ENCODE measurements around the gene ALDH1B1. TPM values are rescaled to one million over a fixed set of nuclear protein-coding genes. Genes with fewer than 3 reads are reported as not detected.

Gene ALDH1B1
- total and polyA plus RNA-seq, 2 of the 13 experiments (the other 11 are each of a cell fraction or from before 2014, with no cell fraction given), result 45.1 to 125 TPM

GRCh38 chr9:38432922-38433510, 40.5 kb downstream of the ALDH1B1 start (continued):
- no peak for TF ChIP-seq USF2 (IDR thresholded peaks at IDR 0.05; ENCODE audit: low read depth, low read length)
- TF ChIP-seq USF2 (CRISPR knock-in tag; IDR thresholded peaks at IDR 0.05; ENCODE audit: borderline replicate concordance), result peak; percentile 39; the same call in 1 of the 2 replicates
- TF ChIP-seq MYC (CRISPR knock-in tag; IDR thresholded peaks at IDR 0.05; ENCODE audit: borderline replicate concordance), result 0 out of 2 replicates have a peak, but pooled peaks have one; percentile 22
- peak; percentile 63 for TF ChIP-seq CTCF (CRISPR knock-in tag; IDR thresholded peaks at IDR 0.05)
- TF ChIP-seq KLF9 (CRISPR knock-in tag; IDR thresholded peaks at IDR 0.05; ENCODE audit: low read depth), result no peak
- TF ChIP-seq SMARCE1 (IDR thresholded peaks at IDR 0.05; ENCODE audit: borderline replicate concordance), result no peak
- no peak for TF ChIP-seq CENPBD1 (CRISPR knock-in tag; IDR thresholded peaks at IDR 0.05; ENCODE audit: borderline replicate concordance, low read depth)
- TF ChIP-seq CREBL2 (CRISPR knock-in tag; IDR thresholded peaks at IDR 0.05; ENCODE audit: borderline replicate concordance), result no peak
- no peak for TF ChIP-seq SP5 (CRISPR knock-in tag; IDR thresholded peaks at IDR 0.05; ENCODE audit: borderline replicate concordance, low read depth)
- no peak for TF ChIP-seq ZNF720 (CRISPR knock-in tag; IDR thresholded peaks at IDR 0.05)
- TF ChIP-seq ZNF260 (CRISPR knock-in tag; IDR thresholded peaks at IDR 0.05; ENCODE audit: borderline replicate concordance, low read depth), result no peak
- TF ChIP-seq TEAD3 (CRISPR knock-in tag; optimal IDR thresholded peaks at IDR 0.05; ENCODE audit: borderline replicate concordance), result peak; percentile 43
- no peak for TF ChIP-seq ZNF619 (CRISPR knock-in tag; IDR thresholded peaks at IDR 0.05)
- no peak for TF ChIP-seq ZKSCAN1 (IDR thresholded peaks at IDR 0.05; ENCODE audit: low read length)
- no peak for TF ChIP-seq TFAP4 (IDR thresholded peaks at IDR 0.05; ENCODE audit: borderline replicate concordance, low read depth)
- TF ChIP-seq ZNF709 (CRISPR knock-in tag; IDR thresholded peaks at IDR 0.05), result no peak
- no peak for TF ChIP-seq ARNTL (CRISPR knock-in tag; IDR thresholded peaks at IDR 0.05)
- TF ChIP-seq GABPB1 (CRISPR knock-in tag; IDR thresholded peaks at IDR 0.05), result no peak
- no peak for TF ChIP-seq MAFF (IDR thresholded peaks at IDR 0.05; ENCODE audit: low read depth, low read length)
- TF ChIP-seq NFRKB (IDR thresholded peaks at IDR 0.05), result no peak
- TF ChIP-seq ZZZ3 (CRISPR knock-in tag; IDR thresholded peaks at IDR 0.05; ENCODE audit: borderline replicate concordance), result no peak
- TF ChIP-seq PRPF4 (IDR thresholded peaks at IDR 0.05; ENCODE audit: low read depth, low read length, poor library complexity, severe bottlenecking), result no peak
- TF ChIP-seq MAX (IDR thresholded peaks at IDR 0.05), result peak; percentile 63
- no peak for TF ChIP-seq NCOA2 (CRISPR knock-in tag; IDR thresholded peaks at IDR 0.05)
- TF ChIP-seq PLSCR1 (CRISPR knock-in tag; IDR thresholded peaks at IDR 0.05; ENCODE audit: borderline replicate concordance), result no peak

All from HepG2 (cell line).